ENCODE results near the gene DUSP9. TPM values are rescaled to one million over a fixed set of nuclear protein-coding genes. Genes with fewer than 3 reads are reported as not detected.

The DUSP9 gene
- total and polyA plus RNA-seq, 12 donors, result 0.11 to 15.9 (median 0.24) TPM; not detected in 6

- H3K36me3 ChIP-seq (replicated peaks in 1 of 2), result no peaks in the 10 kb centered on the region
- intact Hi-C loops (cut with DNase I), result loop anchor here in 1 of 2 donors (5.0 kb wide), 1 partner anchor 32 kb away; the partner anchor contains the start of gene DUSP9
These were observed 32.2 kb upstream of the DUSP9 start for GRCh38 chrX:153614818-153615217.

GRCh38 chrX:153620576-153620975 lies 26.4 kb upstream of the DUSP9 start:
- TF ChIP-seq CTCF (IDR thresholded peaks at IDR 0.05) (no peak), POLR2A (IDR thresholded peaks at IDR 0.05) (no peak)
- WGBS, 4 donors, result 69 to 83% (median 77%) methylated on average over 5 of the region's 5 CpGs
- DNase-seq, result no peak
- intact Hi-C loops (cut with DNase I), result no loop called here
- H3K27me3 ChIP-seq, result peaks cover 15% of the 10 kb centered on the region
- H3K9me3 ChIP-seq (replicated peaks in 1 of 3), result no peaks in the 10 kb centered on the region
- no peaks in the 10 kb centered on the region for H3K4me1 ChIP-seq (replicated peaks in 1 of 2)
- no peaks in the 10 kb centered on the region for H3K36me3 ChIP-seq (replicated peaks in 1 of 2)
- H3K27ac ChIP-seq, result no peak overlapping the region
- no peak overlapping the region for H3K4me3 ChIP-seq

More at GRCh38 chrX:153614818-153615217, 32.2 kb upstream of the DUSP9 start:
- no peak overlapping the region for H3K27ac ChIP-seq
- TF ChIP-seq POLR2A (IDR thresholded peaks at IDR 0.05) (no peak), CTCF (IDR thresholded peaks at IDR 0.05) (no peak)
- H3K4me1 ChIP-seq (replicated peaks in 1 of 2), result no peaks in the 10 kb centered on the region
- H3K9me3 ChIP-seq (replicated peaks in 1 of 3), result no peaks in the 10 kb centered on the region
- no peak overlapping the region for H3K4me3 ChIP-seq
- DNase-seq, result no peak
- 72 to 76% (median 73%) methylated on average over 6 of the region's 6 CpGs for WGBS, 4 donors
- H3K27me3 ChIP-seq, result peaks cover 20% of the 10 kb centered on the region

- 76 to 89% (median 84%) methylated on average over 26 to 27 of the region's 27 CpGs for WGBS, 4 donors
- Histone ChIP-seq H3K36me3 (replicated peaks in 1 of 2) (no peaks in the 10 kb centered on the region), H3K9me3 (replicated peaks in 1 of 3) (no peaks in the 10 kb centered on the region), H3K4me1 (replicated peaks in 1 of 2) (no peaks in the 10 kb centered on the region), H3K27ac (no peak overlapping the region), H3K4me3 (no peak overlapping the region), H3K27me3 (peaks cover 11% of the 10 kb centered on the region)
- intact Hi-C loops (cut with DNase I), result no loop called here
- TF ChIP-seq CTCF (IDR thresholded peaks at IDR 0.05), result no peak
- TF ChIP-seq POLR2A (IDR thresholded peaks at IDR 0.05), result no peak
- DNase-seq, result no peak
These were observed 24.9 kb upstream of the DUSP9 start for GRCh38 chrX:153621949-153622598.

- 48 to 68% (median 59%) methylated on average over 16 to 17 of the region's 17 CpGs for WGBS, 4 donors
- DNase-seq, result peak in 1 of 7 donors; percentile 31
These were observed 24.2 kb upstream of the DUSP9 start for GRCh38 chrX:153622661-153623309.

More at GRCh38 chrX:153622661-153623309, 24.2 kb upstream of the DUSP9 start:
- H3K27me3 ChIP-seq, result peaks cover 11% of the 10 kb centered on the region
- no peaks in the 10 kb centered on the region for H3K36me3 ChIP-seq (replicated peaks in 1 of 2)
- TF ChIP-seq POLR2A (IDR thresholded peaks at IDR 0.05), result no peak
- TF ChIP-seq CTCF (IDR thresholded peaks at IDR 0.05), result no peak
- H3K9me3 ChIP-seq (replicated peaks in 1 of 3), result no peaks in the 10 kb centered on the region
- no peaks in the 10 kb centered on the region for H3K4me1 ChIP-seq (replicated peaks in 1 of 2)
- no peak overlapping the region for H3K27ac ChIP-seq
- H3K4me3 ChIP-seq, result no peak overlapping the region
- intact Hi-C loops (cut with DNase I), result no loop called here
